ENCODE measurements around the gene TXNDC2.

The TXNDC2 gene

GRCh38 chr18:9916077-9916639 lies 30.4 kb downstream of the TXNDC2 start:
- Histone ChIP-seq H3K9ac (ENCODE audit: low read length in 5 of 5) (peak overlapping the region; percentile 35 to 97 (median 92)), H3K27me3 (ENCODE audit: control insufficient read depth in 5 of 5, insufficient read depth in 4 of 5, low read length in 5 of 5) (no peaks in the 10 kb centered on the region), H3K27ac (ENCODE audit: low read depth, low read length) (peak overlapping the region; percentile 96), H3K4me1 (ENCODE audit: control insufficient read depth in 5 of 5, insufficient read depth in 5 of 5, low read length in 5 of 5) (peaks cover 4 to 62% (median 55%) of the 10 kb centered on the region in 5 donors), H3K36me3 (ENCODE audit: control insufficient read depth in 5 of 5, insufficient read depth in 5 of 5, low read length in 5 of 5) (no peaks in the 10 kb centered on the region), H3K9me3 (ENCODE audit: control insufficient read depth in 5 of 5, low read length in 5 of 5) (no peaks in the 10 kb centered on the region), H3K4me3 (ENCODE audit: low read depth in 1 of 5, low read length in 5 of 5) (peak overlapping the region; percentile 6 to 99 (median 95))

- no peak overlapping the region for H3K27ac ChIP-seq (ENCODE audit: low read depth, low read length)
- no peaks in the 10 kb centered on the region for H3K9me3 ChIP-seq (ENCODE audit: control insufficient read depth in 5 of 5, low read length in 5 of 5)
- H3K27me3 ChIP-seq (ENCODE audit: control insufficient read depth in 5 of 5, insufficient read depth in 4 of 5, low read length in 5 of 5): no peaks in the 10 kb centered on the region
- no peak overlapping the region for H3K9ac ChIP-seq (ENCODE audit: low read length in 5 of 5)
- no peaks in the 10 kb centered on the region for H3K36me3 ChIP-seq (ENCODE audit: control insufficient read depth in 5 of 5, insufficient read depth in 5 of 5, low read length in 5 of 5)
- no peak overlapping the region for H3K4me3 ChIP-seq (ENCODE audit: low read depth in 1 of 5, low read length in 5 of 5)
- peaks cover 4 to 62% (median 55%) of the 10 kb centered on the region in 5 donors for H3K4me1 ChIP-seq (ENCODE audit: control insufficient read depth in 5 of 5, insufficient read depth in 5 of 5, low read length in 5 of 5)
Observed at GRCh38 chr18:9916808-9917207, 31.0 kb downstream of the TXNDC2 start.

GRCh38 chr18:9918016-9918680 lies 32.4 kb downstream of the TXNDC2 start:
- H3K36me3 ChIP-seq (ENCODE audit: control insufficient read depth in 5 of 5, insufficient read depth in 5 of 5, low read length in 5 of 5): no peaks in the 10 kb centered on the region
- peak overlapping the region; percentile 12 for H3K27ac ChIP-seq (ENCODE audit: low read depth, low read length)
- peaks cover 4 to 65% (median 54%) of the 10 kb centered on the region in 5 donors for H3K4me1 ChIP-seq (ENCODE audit: control insufficient read depth in 5 of 5, insufficient read depth in 5 of 5, low read length in 5 of 5)
- no peaks in the 10 kb centered on the region for H3K9me3 ChIP-seq (ENCODE audit: control insufficient read depth in 5 of 5, low read length in 5 of 5)
- no peaks in the 10 kb centered on the region for H3K27me3 ChIP-seq (ENCODE audit: control insufficient read depth in 5 of 5, insufficient read depth in 4 of 5, low read length in 5 of 5)
- H3K9ac ChIP-seq (ENCODE audit: low read length in 5 of 5): peak overlapping the region in 1 of 5 donors; percentile 17
- peak overlapping the region in 1 of 5 donors; percentile 23 for H3K4me3 ChIP-seq (ENCODE audit: low read depth in 1 of 5, low read length in 5 of 5)

GRCh38 chr18:9919564-9920232 lies 33.9 kb downstream of the TXNDC2 start:
- Histone ChIP-seq H3K4me3 (ENCODE audit: low read depth in 1 of 5, low read length in 5 of 5) (no peak overlapping the region), H3K9ac (ENCODE audit: low read length in 5 of 5) (no peak overlapping the region), H3K9me3 (ENCODE audit: control insufficient read depth in 5 of 5, low read length in 5 of 5) (no peaks in the 10 kb centered on the region), H3K27me3 (ENCODE audit: control insufficient read depth in 5 of 5, insufficient read depth in 4 of 5, low read length in 5 of 5) (no peaks in the 10 kb centered on the region), H3K4me1 (ENCODE audit: control insufficient read depth in 5 of 5, insufficient read depth in 5 of 5, low read length in 5 of 5) (peaks cover 4 to 72% (median 59%) of the 10 kb centered on the region in 5 donors), H3K27ac (ENCODE audit: low read depth, low read length) (no peak overlapping the region), H3K36me3 (ENCODE audit: control insufficient read depth in 5 of 5, insufficient read depth in 5 of 5, low read length in 5 of 5) (no peaks in the 10 kb centered on the region)

GRCh38 chr18:9922592-9923311 lies 37.0 kb downstream of the TXNDC2 start:
- H3K27ac ChIP-seq (ENCODE audit: low read depth, low read length): no peak overlapping the region
- no peaks in the 10 kb centered on the region for H3K36me3 ChIP-seq (ENCODE audit: control insufficient read depth in 5 of 5, insufficient read depth in 5 of 5, low read length in 5 of 5)
- no peak overlapping the region for H3K9ac ChIP-seq (ENCODE audit: low read length in 5 of 5)
- no peaks in the 10 kb centered on the region for H3K9me3 ChIP-seq (ENCODE audit: control insufficient read depth in 5 of 5, low read length in 5 of 5)
- H3K4me1 ChIP-seq (ENCODE audit: control insufficient read depth in 5 of 5, insufficient read depth in 5 of 5, low read length in 5 of 5): peaks cover 4 to 69% (median 66%) of the 10 kb centered on the region in 5 donors
- no peak overlapping the region for H3K4me3 ChIP-seq (ENCODE audit: low read depth in 1 of 5, low read length in 5 of 5)
- H3K27me3 ChIP-seq (ENCODE audit: control insufficient read depth in 5 of 5, insufficient read depth in 4 of 5, low read length in 5 of 5): no peaks in the 10 kb centered on the region

- Histone ChIP-seq H3K27ac (ENCODE audit: low read depth, low read length) (no peak overlapping the region), H3K27me3 (ENCODE audit: control insufficient read depth in 5 of 5, insufficient read depth in 4 of 5, low read length in 5 of 5) (no peaks in the 10 kb centered on the region), H3K4me1 (ENCODE audit: control insufficient read depth in 5 of 5, insufficient read depth in 5 of 5, low read length in 5 of 5) (peaks cover 0 to 67% (median 54%) of the 10 kb centered on the region in 5 donors), H3K36me3 (ENCODE audit: control insufficient read depth in 5 of 5, insufficient read depth in 5 of 5, low read length in 5 of 5) (no peaks in the 10 kb centered on the region), H3K9me3 (ENCODE audit: control insufficient read depth in 5 of 5, low read length in 5 of 5) (no peaks in the 10 kb centered on the region), H3K9ac (ENCODE audit: low read length in 5 of 5) (peak overlapping the region in 1 of 5 donors; percentile 60), H3K4me3 (ENCODE audit: low read depth in 1 of 5, low read length in 5 of 5) (no peak overlapping the region)
Observed at GRCh38 chr18:9924371-9924943, 38.7 kb downstream of the TXNDC2 start.

- peaks cover 0 to 62% (median 46%) of the 10 kb centered on the region in 5 donors for H3K4me1 ChIP-seq (ENCODE audit: control insufficient read depth in 5 of 5, insufficient read depth in 5 of 5, low read length in 5 of 5)
- H3K27ac ChIP-seq (ENCODE audit: low read depth, low read length): no peak overlapping the region
- H3K27me3 ChIP-seq (ENCODE audit: control insufficient read depth in 5 of 5, insufficient read depth in 4 of 5, low read length in 5 of 5): no peaks in the 10 kb centered on the region
- no peak overlapping the region for H3K9ac ChIP-seq (ENCODE audit: low read length in 5 of 5)
- H3K4me3 ChIP-seq (ENCODE audit: low read depth in 1 of 5, low read length in 5 of 5): no peak overlapping the region
- H3K36me3 ChIP-seq (ENCODE audit: control insufficient read depth in 5 of 5, insufficient read depth in 5 of 5, low read length in 5 of 5): no peaks in the 10 kb centered on the region
- no peaks in the 10 kb centered on the region for H3K9me3 ChIP-seq (ENCODE audit: control insufficient read depth in 5 of 5, low read length in 5 of 5)
Observed at GRCh38 chr18:9925369-9925768, 39.6 kb downstream of the TXNDC2 start.

- Histone ChIP-seq H3K36me3 (ENCODE audit: control insufficient read depth in 5 of 5, insufficient read depth in 5 of 5, low read length in 5 of 5) (no peaks in the 10 kb centered on the region), H3K4me1 (ENCODE audit: control insufficient read depth in 5 of 5, insufficient read depth in 5 of 5, low read length in 5 of 5) (peaks cover 0 to 58% (median 42%) of the 10 kb centered on the region in 5 donors), H3K27me3 (ENCODE audit: control insufficient read depth in 5 of 5, insufficient read depth in 4 of 5, low read length in 5 of 5) (no peaks in the 10 kb centered on the region), H3K9me3 (ENCODE audit: control insufficient read depth in 5 of 5, low read length in 5 of 5) (no peaks in the 10 kb centered on the region), H3K27ac (ENCODE audit: low read depth, low read length) (no peak overlapping the region), H3K9ac (ENCODE audit: low read length in 5 of 5) (no peak overlapping the region), H3K4me3 (ENCODE audit: low read depth in 1 of 5, low read length in 5 of 5) (no peak overlapping the region)
Observed at GRCh38 chr18:9925795-9926194, 40.0 kb downstream of the TXNDC2 start.

GRCh38 chr18:9926223-9926894 lies 40.6 kb downstream of the TXNDC2 start:
- Histone ChIP-seq H3K9me3 (ENCODE audit: control insufficient read depth in 5 of 5, low read length in 5 of 5) (no peaks in the 10 kb centered on the region), H3K27ac (ENCODE audit: low read depth, low read length) (no peak overlapping the region), H3K4me1 (ENCODE audit: control insufficient read depth in 5 of 5, insufficient read depth in 5 of 5, low read length in 5 of 5) (peaks cover 0 to 61% (median 43%) of the 10 kb centered on the region in 5 donors), H3K27me3 (ENCODE audit: control insufficient read depth in 5 of 5, insufficient read depth in 4 of 5, low read length in 5 of 5) (no peaks in the 10 kb centered on the region), H3K9ac (ENCODE audit: low read length in 5 of 5) (no peak overlapping the region), H3K4me3 (ENCODE audit: low read depth in 1 of 5, low read length in 5 of 5) (no peak overlapping the region), H3K36me3 (ENCODE audit: control insufficient read depth in 5 of 5, insufficient read depth in 5 of 5, low read length in 5 of 5) (no peaks in the 10 kb centered on the region)
